ENCODE results near the gene DVL1. TPM values are rescaled to one million over a fixed set of nuclear protein-coding genes. Genes with fewer than 3 reads are reported as not detected.

Gene DVL1
- total and polyA plus RNA-seq, 4 donors: 39.2 to 79.1 (median 62.8) TPM

DNA sequence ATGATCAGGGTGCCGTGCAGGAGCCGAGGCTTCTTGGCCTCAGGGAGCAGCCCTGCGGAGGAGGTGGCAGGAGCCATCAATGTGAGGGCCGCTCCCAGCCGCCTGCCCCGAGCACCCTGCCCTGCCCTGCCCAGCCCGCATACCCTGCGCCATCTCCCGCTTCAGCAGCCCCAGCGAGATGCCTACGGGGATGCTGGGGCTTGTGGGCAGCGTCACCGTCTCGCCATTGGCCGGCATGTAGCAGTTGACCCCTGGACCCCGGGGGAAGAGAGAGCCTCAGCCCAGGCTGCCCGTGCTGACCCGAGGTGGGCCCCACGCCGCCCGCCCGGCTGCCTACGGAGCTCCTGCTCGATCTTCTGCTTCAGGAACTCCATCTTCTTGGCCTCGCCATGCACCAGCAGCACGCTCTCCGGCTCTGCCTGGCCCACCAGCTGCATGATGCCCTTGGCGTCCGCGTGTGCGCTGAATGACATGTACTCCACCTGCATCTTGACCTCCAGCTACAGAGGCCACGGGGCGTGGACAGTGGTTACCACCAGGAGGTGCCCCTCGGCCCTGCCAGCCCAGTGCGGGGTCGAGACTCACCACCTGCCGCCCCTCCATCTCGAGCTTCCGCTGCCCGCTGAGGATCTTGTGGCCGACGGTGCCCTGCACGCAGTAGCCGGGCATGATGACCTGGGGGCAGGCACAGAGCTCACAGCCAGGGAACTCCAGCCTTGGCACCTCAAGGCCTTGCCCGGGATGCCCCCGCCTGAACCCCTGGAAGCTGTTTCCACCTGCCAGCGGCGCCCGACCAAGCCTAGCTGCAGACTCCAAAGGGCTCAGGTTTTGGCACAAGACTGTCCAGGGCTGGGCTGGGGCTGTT is 36.5 kb downstream of the DVL1 start:
- ATAC-seq (ENCODE audit: insufficient read depth, low FRiP score) (no peak), DNase-seq (no peak)
- 92 to 95% methylated on average over 49 of the region's 49 CpGs for WGBS, 2 donors

DNA sequence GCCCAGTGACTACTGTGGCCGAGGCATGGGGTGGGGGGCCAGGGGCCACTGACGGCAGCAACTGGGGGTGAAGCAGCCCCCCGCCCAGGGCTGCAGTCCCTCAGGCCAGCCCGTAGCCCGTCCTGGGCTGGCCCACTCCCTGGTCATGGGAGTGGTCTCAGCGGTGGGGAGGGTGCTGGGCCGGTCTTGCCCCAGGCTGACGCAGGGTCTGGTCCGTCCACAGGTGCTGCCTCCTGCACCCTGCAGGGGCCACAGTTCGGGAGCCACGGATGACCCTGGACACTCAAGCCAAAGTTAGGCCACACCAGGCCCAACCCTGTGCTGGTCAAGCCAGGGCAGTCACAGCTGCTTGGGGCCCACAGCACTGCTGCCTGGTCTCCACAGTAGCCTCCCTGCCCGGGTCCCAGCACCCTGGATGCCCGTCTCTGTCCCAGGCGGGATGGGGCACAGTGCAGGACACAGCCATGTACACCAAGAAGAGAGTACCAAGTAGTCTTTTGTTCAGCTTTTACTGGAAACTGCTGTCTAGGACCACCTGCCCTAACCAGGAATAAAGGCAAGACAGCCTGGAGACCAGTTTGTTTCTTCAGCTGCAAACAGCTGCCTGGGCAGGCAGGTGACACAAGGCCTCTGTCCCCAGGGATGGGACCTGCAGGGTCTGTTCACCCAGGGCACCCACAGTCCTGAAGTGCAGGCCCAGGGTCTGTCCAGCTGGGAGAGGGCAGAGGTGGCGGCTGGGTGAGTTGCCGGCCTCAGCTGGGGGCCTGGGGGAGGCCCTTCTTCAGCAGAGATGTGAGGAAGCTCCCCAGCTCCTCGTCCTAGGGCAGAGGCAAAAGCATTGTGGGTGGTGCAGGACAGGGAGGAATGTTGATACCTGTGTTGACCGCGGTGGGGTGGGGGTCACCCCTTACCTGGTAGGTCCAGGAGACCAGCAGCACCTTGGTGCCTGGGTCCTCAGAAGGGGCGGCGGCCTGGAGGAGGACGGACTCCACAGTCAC is 37.8 kb downstream of the DVL1 start:
- H3K4me3 ChIP-seq: no peak overlapping the region

More for the DNA sequence above, 36.5 kb downstream of the DVL1 start:
- no peak overlapping the region for H3K27ac ChIP-seq (ENCODE audit: low read depth in 1 of 2, low read length in 1 of 2)
- H3K4me3 ChIP-seq: no peak overlapping the region
- H3K36me3 ChIP-seq (ENCODE audit: control insufficient read depth in 4 of 4, insufficient read depth in 4 of 4, low read length in 4 of 4): peaks cover 0 to 59% (median 22%) of the 10 kb centered on the region in 4 donors
- H3K4me1 ChIP-seq (ENCODE audit: control insufficient read depth in 5 of 5, insufficient read depth in 5 of 5, low read length in 5 of 5): peaks cover 0 to 12% (median 0%) of the 10 kb centered on the region in 5 donors
- no peaks in the 10 kb centered on the region for H3K27me3 ChIP-seq (ENCODE audit: control insufficient read depth in 3 of 3, insufficient read depth in 3 of 3, low read length in 2 of 3)
- TF ChIP-seq CTCF (IDR thresholded peaks at IDR 0.05; ENCODE audit: control extremely low read depth, extremely low read depth): no peak
- H3K9ac ChIP-seq (ENCODE audit: insufficient read depth in 1 of 2, low read length in 2 of 2): no peak overlapping the region
- H3K9me3 ChIP-seq (ENCODE audit: control insufficient read depth in 4 of 4, insufficient read depth in 3 of 4, low read length in 3 of 4): no peaks in the 10 kb centered on the region

GRCh38 chr1:1310476-1311053 is 38.7 kb downstream of the DVL1 start:
- Histone ChIP-seq H3K9ac (ENCODE audit: insufficient read depth in 1 of 2, low read length in 2 of 2) (no peak overlapping the region), H3K4me3 (no peak overlapping the region), H3K9me3 (ENCODE audit: control insufficient read depth in 4 of 4, insufficient read depth in 3 of 4, low read length in 3 of 4) (no peaks in the 10 kb centered on the region), H3K36me3 (ENCODE audit: control insufficient read depth in 4 of 4, insufficient read depth in 4 of 4, low read length in 4 of 4) (peaks cover 0 to 53% (median 18%) of the 10 kb centered on the region in 4 donors), H3K27ac (ENCODE audit: low read depth in 1 of 2, low read length in 1 of 2) (no peak overlapping the region), H3K27me3 (ENCODE audit: control insufficient read depth in 3 of 3, insufficient read depth in 3 of 3, low read length in 2 of 3) (no peaks in the 10 kb centered on the region), H3K4me1 (ENCODE audit: control insufficient read depth in 5 of 5, insufficient read depth in 5 of 5, low read length in 5 of 5) (peaks cover 9 to 28% (median 13%) of the 10 kb centered on the region in 5 donors)
- no peak for ATAC-seq (ENCODE audit: insufficient read depth, low FRiP score)
- DNase-seq: no peak
- 89 to 92% methylated on average over 21 of the region's 21 CpGs for WGBS, 2 donors
- no peak for TF ChIP-seq CTCF (IDR thresholded peaks at IDR 0.05; ENCODE audit: control extremely low read depth, extremely low read depth)

More for the DNA sequence above, 37.8 kb downstream of the DVL1 start:
- H3K9me3 ChIP-seq (ENCODE audit: control insufficient read depth in 4 of 4, insufficient read depth in 3 of 4, low read length in 3 of 4): no peaks in the 10 kb centered on the region
- ATAC-seq (ENCODE audit: insufficient read depth, low FRiP score) (no peak), DNase-seq (no peak)
- no peak overlapping the region for H3K9ac ChIP-seq (ENCODE audit: insufficient read depth in 1 of 2, low read length in 2 of 2)
- H3K4me1 ChIP-seq (ENCODE audit: control insufficient read depth in 5 of 5, insufficient read depth in 5 of 5, low read length in 5 of 5): peaks cover under 1 to 20% (median 8%) of the 10 kb centered on the region in 5 donors
- 91 to 92% methylated on average over 17 to 22 of the region's 22 CpGs for WGBS, 2 donors
- no peaks in the 10 kb centered on the region for H3K27me3 ChIP-seq (ENCODE audit: control insufficient read depth in 3 of 3, insufficient read depth in 3 of 3, low read length in 2 of 3)
- H3K36me3 ChIP-seq (ENCODE audit: control insufficient read depth in 4 of 4, insufficient read depth in 4 of 4, low read length in 4 of 4): peaks cover 0 to 56% (median 21%) of the 10 kb centered on the region in 4 donors
- H3K27ac ChIP-seq (ENCODE audit: low read depth in 1 of 2, low read length in 1 of 2): no peak overlapping the region
- TF ChIP-seq CTCF (IDR thresholded peaks at IDR 0.05; ENCODE audit: control extremely low read depth, extremely low read depth): no peak

Measured in lung (tissue), 12 donors.